B cell (primary cell): ENCODE measurements around the gene CTCFL. TPM values are rescaled to one million over a fixed set of nuclear protein-coding genes. Genes with fewer than 3 reads are reported as not detected.

Experiments used
- ATAC-seq: fragments of 200-7000 bp; cut with Tn5 transposase; one replicate; pipeline ENCODE4 v1.10.0; 2021; ENCODE audit warnings: low read depth, mild to moderate bottlenecking, moderate number of reproducible peaks, moderate library complexity
- CTCF ChIA-PET: fragments of 350-600 bp; sonication (Branson Sonifier 250); formaldehyde crosslinking; loops from one replicate; lab custom pipeline; 2021; ENCODE audit warnings: antibody characterized with exemption, inconsistent platforms; lab: Charles Lee
- POLR2A ChIA-PET: fragments of 350-600 bp; sonication (Branson Sonifier 250); formaldehyde crosslinking; loops from one replicate; lab custom pipeline; 2021; ENCODE audit warnings: antibody characterized with exemption; lab: Charles Lee
- DNase-seq: peaks from one replicate; pipeline ENCODE4 v3.0.0; 2013
- H2AFZ ChIP-seq: 2 replicates; pipeline ENCODE4 v1.6.1; 2012; ENCODE audit warnings: mild to moderate bottlenecking, low read depth, low read length; ENCODE audit not compliant: insufficient read depth, poor library complexity, severe bottlenecking
- H3K27ac ChIP-seq, 2 donors: 1 replicate in 1 of 2; 2 replicates in 1 of 2; pipeline ENCODE4 v1.5.1; 2012 to 2013; ENCODE audit warnings: low read length in 2 of 2, mild to moderate bottlenecking in 2 of 2, moderate library complexity in 1 of 2
- H3K27me3 ChIP-seq, 4 experiments: fragments of 200-600 bp in 1 of 4; sonication (generic) in 1 of 4; replicated peaks in 1 of 4; 1 replicate in 2 of 4; 2 replicates in 2 of 4; pipeline versions ENCODE4 v1.6.1 to v1.7.0; 2013 to 2016; ENCODE audit warnings: low read length in 3 of 4, mild to moderate bottlenecking in 2 of 4, mixed read lengths in 1 of 4, moderate library complexity in 1 of 4; ENCODE audit not compliant: insufficient read depth in 4 of 4, control insufficient read depth in 3 of 4; ENCODE audit errors: control extremely low read depth in 1 of 4
- H3K36me3 ChIP-seq, 2 experiments: replicated peaks in 1 of 2; 1 replicate in 1 of 2; 2 replicates in 1 of 2; pipeline versions ENCODE4 v1.6.1 to v1.7.1; 2013; ENCODE audit warnings: low read length in 1 of 2; ENCODE audit not compliant: insufficient read depth in 2 of 2, control insufficient read depth in 1 of 2; ENCODE audit errors: control extremely low read depth in 1 of 2, extremely low read depth in 1 of 2
- H3K4me1 ChIP-seq, 2 donors: fragments of 200-600 bp in 1 of 2; sonication (generic) in 1 of 2; 1 replicate in 1 of 2; 2 replicates in 1 of 2; pipeline versions ENCODE4 v1.5.1 to v1.6.1; 2013 to 2017; ENCODE audit warnings: low read length in 2 of 2; ENCODE audit not compliant: control insufficient read depth in 2 of 2, insufficient read depth in 2 of 2
- H3K4me2 ChIP-seq: replicated peaks from 2 replicates; pipeline ENCODE3; 2012; ENCODE audit warnings: mild to moderate bottlenecking, low read depth, low read length; ENCODE audit not compliant: poor library complexity, severe bottlenecking
- H3K4me3 ChIP-seq, 5 experiments: fragments of 200-600 bp in 1 of 5; sonication (generic) in 1 of 5; 1 replicate in 3 of 5; 2 replicates in 2 of 5; pipeline versions ENCODE4 v1.5.1 to v1.7.0; 2011 to 2016; ENCODE audit warnings: low read length in 4 of 5, mild to moderate bottlenecking in 4 of 5, low read depth in 2 of 5, control low read depth in 1 of 5, moderate library complexity in 1 of 5; ENCODE audit not compliant: insufficient read depth in 1 of 5; ENCODE audit errors: control extremely low read depth in 1 of 5, extremely low read depth in 1 of 5
- H3K79me2 ChIP-seq: fragments of 200-600 bp; sonication (generic); one replicate; pipeline ENCODE4 v1.6.0; 2016; ENCODE audit warnings: low read length; ENCODE audit not compliant: control insufficient read depth, insufficient read depth
- H3K9ac ChIP-seq: fragments of 200-600 bp; sonication (generic); 2 replicates; pipeline ENCODE4 v1.6.1; 2017; ENCODE audit warnings: mild to moderate bottlenecking, low read length, moderate library complexity
- H3K9me3 ChIP-seq, 3 donors: one replicate each; pipeline versions ENCODE4 v1.6.1 to v1.7.1; 2013; ENCODE audit warnings: low read length in 2 of 3; ENCODE audit not compliant: control insufficient read depth in 2 of 3, insufficient read depth in 1 of 3; ENCODE audit errors: control extremely low read depth in 1 of 3
- H4K20me1 ChIP-seq: 2 replicates; pipeline ENCODE4 v1.6.0; 2012; ENCODE audit warnings: mild to moderate bottlenecking, low read length; ENCODE audit not compliant: insufficient read depth, control insufficient read depth, poor library complexity, severe bottlenecking
- H3K27ac Mint-ChIP-seq: one replicate; pipeline ENCODE4 v1.8.0; 2021; ENCODE audit warnings: mixed read lengths
- H3K27me3 Mint-ChIP-seq: one replicate; pipeline ENCODE4 v1.8.0; 2021; ENCODE audit warnings: mixed read lengths
- H3K4me1 Mint-ChIP-seq: one replicate; pipeline ENCODE4 v1.8.0; 2021; ENCODE audit warnings: mixed read lengths
- H3K4me3 Mint-ChIP-seq: one replicate; pipeline ENCODE4 v1.8.0; 2021; ENCODE audit warnings: mixed read lengths
- H3K9me3 Mint-ChIP-seq: one replicate; pipeline ENCODE4 v1.8.0; 2022; ENCODE audit warnings: mixed read lengths; ENCODE audit not compliant: insufficient read depth
- EZH2 ChIP-seq: IDR thresholded peaks from 2 replicates; pipeline ENCODE4 v1.6.1; 2012; ENCODE audit warnings: borderline replicate concordance, low read depth, mild to moderate bottlenecking, moderate library complexity, low read length; ENCODE audit not compliant: insufficient read depth, poor library complexity, severe bottlenecking
- WGBS: methylation state at CpG from one replicate; pipeline ENCODE4 v1.1.5; 2013; ENCODE audit warnings: missing lambda C conversion rate; ENCODE audit not compliant: insufficient coverage; 5-methylcytosine and 5-hydroxymethylcytosine counted together
- intact Hi-C: fragments of 100-400 bp; cut with micrococcal nuclease; formaldehyde crosslinking; loops from one replicate; pipeline ENCODE4 v1.10.0; 2022
- polyA plus RNA-seq: library from polyadenylated mRNA; depleted of rRNA; stranded (reverse); fragments of >200 nt; gene quantifications from 2 replicates; pipeline ENCODE4 v1.2.3, GENCODE V29; 2012
- total RNA-seq, 2 donors: library from RNA; stranded (reverse); fragments of 120-200 nt in 1 of 2; gene quantifications; 1 replicate in 1 of 2; 2 replicates in 1 of 2; pipeline versions ENCODE4 v1.2.3 to v1.2.4, GENCODE V29; 2013 to 2022
- TF ChIP-seq, protein P1 (sequence below): fragments of 200-600 bp; IDR thresholded peaks from one replicate; pipeline ENCODE4 v1.8.0; 2022; ENCODE audit warnings: antibody characterized with exemption, mild to moderate bottlenecking

CTCFL gene
- total and polyA plus RNA-seq, 2 donors (not counting 1 experiment from before 2014, with no cell fraction given): not detected

DNA sequence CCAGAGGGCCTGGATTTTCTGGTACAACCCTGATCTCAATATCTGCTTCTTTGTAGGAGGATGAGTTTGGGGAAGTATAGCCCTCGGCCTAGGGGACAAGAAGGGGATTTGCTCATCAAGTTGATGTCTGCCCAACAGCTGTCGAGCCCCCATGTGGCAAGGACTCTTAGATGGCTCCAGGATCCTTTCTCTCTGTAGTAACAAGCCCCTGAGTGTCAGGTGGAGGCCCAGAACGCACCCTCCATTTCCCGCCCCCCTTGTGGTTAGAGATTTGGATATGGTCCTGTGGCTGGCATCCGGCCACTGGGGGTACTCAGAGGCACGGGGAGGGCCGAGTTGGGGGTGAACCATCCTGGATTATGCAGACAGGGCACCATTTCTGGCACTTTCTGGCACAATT lies 50.1 kb downstream of the CTCFL start:
- H3K4me2 ChIP-seq: peak overlapping the region; percentile 75
- intact Hi-C loops: loop anchor here (10.0 kb wide), 1 partner anchor 830 kb away; the partner anchor contains the start of gene RAB22A

DNA sequence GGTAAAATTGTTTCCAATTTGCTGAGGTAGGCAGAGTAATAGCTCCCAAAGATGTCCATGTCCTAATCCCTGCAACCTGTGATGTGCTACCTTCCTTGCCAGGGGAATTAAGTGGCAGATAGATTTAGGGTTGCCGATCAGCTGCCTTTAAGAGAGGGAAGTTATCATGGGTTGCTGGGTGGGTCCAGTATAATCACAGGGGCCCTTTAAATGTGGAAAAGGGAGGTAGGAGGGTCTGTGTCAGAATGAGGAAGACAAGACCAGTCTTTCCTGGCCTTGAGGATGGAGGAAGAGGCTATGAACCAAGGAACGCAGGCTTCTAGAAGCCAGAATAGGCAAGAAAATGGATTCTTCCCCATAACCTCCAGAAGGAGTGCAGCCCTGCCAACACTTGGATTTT lies 50.7 kb downstream of the CTCFL start:
- Histone ChIP-seq H3K9ac (peak overlapping the region; percentile 19), H3K4me3 (no peak overlapping the region), H3K9me3 (peaks cover 0 to 16% (median 0%) of the 10 kb centered on the region in 3 donors), H3K36me3 (no peaks in the 10 kb centered on the region), H2AFZ (no peak overlapping the region), H3K27me3 (no peaks in the 10 kb centered on the region), H3K4me1 (peaks cover 70 to 82% of the 10 kb centered on the region in 2 donors), H3K4me2 (peak overlapping the region; percentile 75), H4K20me1 (no peaks in the 10 kb centered on the region), H3K27ac (no peak overlapping the region), H3K79me2 (no peaks in the 10 kb centered on the region)
- Mint-ChIP-seq H3K27ac (peak overlapping the region; percentile 77), H3K9me3 (no peaks in the 10 kb centered on the region), H3K4me1 (peaks cover 82% of the 10 kb centered on the region), H3K4me3 (peak overlapping the region; percentile 54), H3K27me3 (no peaks in the 10 kb centered on the region)
- TF ChIP-seq, protein P1, sequence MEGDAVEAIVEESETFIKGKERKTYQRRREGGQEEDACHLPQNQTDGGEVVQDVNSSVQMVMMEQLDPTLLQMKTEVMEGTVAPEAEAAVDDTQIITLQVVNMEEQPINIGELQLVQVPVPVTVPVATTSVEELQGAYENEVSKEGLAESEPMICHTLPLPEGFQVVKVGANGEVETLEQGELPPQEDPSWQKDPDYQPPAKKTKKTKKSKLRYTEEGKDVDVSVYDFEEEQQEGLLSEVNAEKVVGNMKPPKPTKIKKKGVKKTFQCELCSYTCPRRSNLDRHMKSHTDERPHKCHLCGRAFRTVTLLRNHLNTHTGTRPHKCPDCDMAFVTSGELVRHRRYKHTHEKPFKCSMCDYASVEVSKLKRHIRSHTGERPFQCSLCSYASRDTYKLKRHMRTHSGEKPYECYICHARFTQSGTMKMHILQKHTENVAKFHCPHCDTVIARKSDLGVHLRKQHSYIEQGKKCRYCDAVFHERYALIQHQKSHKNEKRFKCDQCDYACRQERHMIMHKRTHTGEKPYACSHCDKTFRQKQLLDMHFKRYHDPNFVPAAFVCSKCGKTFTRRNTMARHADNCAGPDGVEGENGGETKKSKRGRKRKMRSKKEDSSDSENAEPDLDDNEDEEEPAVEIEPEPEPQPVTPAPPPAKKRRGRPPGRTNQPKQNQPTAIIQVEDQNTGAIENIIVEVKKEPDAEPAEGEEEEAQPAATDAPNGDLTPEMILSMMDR: no peak
- no peak for TF ChIP-seq EZH2
- intact Hi-C loops: loop anchor here (10.0 kb wide), 1 partner anchor 831 kb away; the partner anchor contains the start of gene RAB22A
- ChIA-PET POLR2A (interaction anchor here (1.2 to 2.5 kb wide), 2 partner anchors 75 to 82 kb away, joined by 7 to 13 read pairs; no protein-coding TSS in a partner anchor), CTCF (interaction anchor here (1.1 to 3.2 kb wide), 11 partner anchors 10 to 93 kb away, joined by 3 to 20 read pairs (median 10); partner anchors contain the start of gene RBM38)
- DNase-seq (no peak), ATAC-seq (no peak)
- WGBS: 40% methylated on average over 1 of the region's 2 CpGs

More for the DNA sequence above, 50.1 kb downstream of the CTCFL start:
- CTCF ChIA-PET: interaction anchor here (1.1 to 3.2 kb wide), 8 partner anchors 21 to 93 kb away, joined by 3 to 20 read pairs (median 8); partner anchors contain the start of gene RBM38
- peak overlapping the region; percentile 54 for H3K4me3 Mint-ChIP-seq
- Histone ChIP-seq H3K4me1 (peaks cover 70 to 82% of the 10 kb centered on the region in 2 donors), H3K9me3 (peaks cover 0 to 16% (median 0%) of the 10 kb centered on the region in 3 donors), H3K4me3 (peak overlapping the region in 2 of 5 experiments; percentile 7 to 23), H3K27ac (no peak overlapping the region), H3K27me3 (no peaks in the 10 kb centered on the region), H3K9ac (peak overlapping the region; percentile 19), H3K36me3 (no peaks in the 10 kb centered on the region), H2AFZ (no peak overlapping the region), H4K20me1 (no peaks in the 10 kb centered on the region), H3K79me2 (no peaks in the 10 kb centered on the region)
- DNase-seq (peak; percentile 44), ATAC-seq (no peak)
- H3K27me3 Mint-ChIP-seq: no peaks in the 10 kb centered on the region
- H3K9me3 Mint-ChIP-seq: no peaks in the 10 kb centered on the region
- H3K27ac Mint-ChIP-seq: peak overlapping the region; percentile 77
- peaks cover 79% of the 10 kb centered on the region for H3K4me1 Mint-ChIP-seq
- no peak for TF ChIP-seq EZH2
- TF ChIP-seq, protein P1: no peak
- 7% methylated on average over 7 of the region's 7 CpGs for WGBS
- POLR2A ChIA-PET: interaction anchor here (1.2 to 2.5 kb wide), 3 partner anchors 73 to 76 kb away, joined by 3 to 13 read pairs (median 4); no protein-coding TSS in a partner anchor
